Colonic mucosa (tissue), 4 donors: ENCODE data around the gene BOLL. TPM values are rescaled to one million over a fixed set of nuclear protein-coding genes. Genes with fewer than 3 reads are reported as not detected.

Experiments
- DNase-seq: peaks from one replicate; pipeline ENCODE4 v3.0.0-alpha.2; 2020
- H3K27ac ChIP-seq: fragments of 200-600 bp; one replicate; pipeline ENCODE4 v1.8.0; 2021
- H3K27me3 ChIP-seq: fragments of 200-600 bp; one replicate; pipeline ENCODE4 v1.8.0; 2021
- H3K36me3 ChIP-seq: fragments of 200-600 bp; one replicate; pipeline ENCODE4 v1.8.0; 2021
- H3K4me1 ChIP-seq: fragments of 200-600 bp; one replicate; pipeline ENCODE4 v1.8.0; 2021; ENCODE audit warnings: mild to moderate bottlenecking
- H3K4me3 ChIP-seq: fragments of 200-600 bp; one replicate; pipeline ENCODE4 v1.8.0; 2021
- H3K9ac ChIP-seq, 2 donors: one replicate each; pipeline ENCODE4 v1.7.0; 2013; ENCODE audit warnings: control low read depth in 2 of 2, low read depth in 2 of 2, low read length in 2 of 2
- H3K9me3 ChIP-seq: fragments of 200-600 bp; one replicate; pipeline ENCODE4 v1.8.0; 2021
- CTCF ChIP-seq: fragments of 200-600 bp; IDR thresholded peaks from one replicate; pipeline ENCODE4 v1.8.0; 2022; ENCODE audit warnings: antibody characterized with exemption, mild to moderate bottlenecking
- intact Hi-C: fragments of 100-400 bp; cut with DNase I; formaldehyde crosslinking; loops from one replicate; pipeline ENCODE4 v1.14.1; 2022
- total RNA-seq, 2 donors: library from RNA; stranded (reverse); fragmentation: NEBNext Ultra II Directional in 1 of 2; extraction: Animal tissue kit (Norgen Biotek cat#: 25700) in 1 of 2; gene quantifications; one replicate each; pipeline ENCODE4 v1.2.1, GENCODE V29; 2021
- donor health status: healthy.
- donor health status: DM: no; HTN: no; CAD: no.
- donor health status: DM: no; HTN: no; CAD: no.

The BOLL gene
- total RNA-seq, 2 donors from 2014 or later: not detected

GRCh38 chr2:197677056-197677455 is 108.1 kb downstream of the BOLL start:
- Histone ChIP-seq H3K4me1 (no peaks in the 10 kb centered on the region), H3K4me3 (no peak overlapping the region), H3K27me3 (no peaks in the 10 kb centered on the region), H3K36me3 (no peaks in the 10 kb centered on the region), H3K27ac (no peak overlapping the region), H3K9ac (no peak overlapping the region), H3K9me3 (no peaks in the 10 kb centered on the region)
- intact Hi-C loops: no loop called here
- no peak for DNase-seq
- TF ChIP-seq CTCF: no peak

Other genes starting within 250 kb of the BOLL start
- gene RFTN2, start 109.7 kb downstream of the BOLL start, total RNA-seq: 1 to 10 TPM in 1 of 2 donors, under 1 TPM in 1; 0.49 to 2.2 TPM
- gene MARS2, start 80.0 kb downstream of the BOLL start, total RNA-seq: 10 to 100 TPM in 1 of 2 donors, 1 to 10 TPM in 1; 8.3 to 17.0 TPM
- gene PLCL1, start 19.3 kb upstream of the BOLL start, total RNA-seq: 1 to 10 TPM in 1 of 2 donors, under 1 TPM in 1; 0.30 to 1.3 TPM